CD4-positive, alpha-beta T cell treated with Interleukin-1 beta for 1 hour (primary cell): ENCODE data around the gene RANBP17.
"Not testable (repeated sequence)": the region's sequence is repeated elsewhere in the genome, so short reads cannot be mapped to it uniquely, and the experiment has no call there.

Experiments
- DNase-seq, 2 donors: peaks; one replicate each; pipeline ENCODE4 v3.0.0-alpha.2; 2020 to 2022

RANBP17 gene

DNA sequence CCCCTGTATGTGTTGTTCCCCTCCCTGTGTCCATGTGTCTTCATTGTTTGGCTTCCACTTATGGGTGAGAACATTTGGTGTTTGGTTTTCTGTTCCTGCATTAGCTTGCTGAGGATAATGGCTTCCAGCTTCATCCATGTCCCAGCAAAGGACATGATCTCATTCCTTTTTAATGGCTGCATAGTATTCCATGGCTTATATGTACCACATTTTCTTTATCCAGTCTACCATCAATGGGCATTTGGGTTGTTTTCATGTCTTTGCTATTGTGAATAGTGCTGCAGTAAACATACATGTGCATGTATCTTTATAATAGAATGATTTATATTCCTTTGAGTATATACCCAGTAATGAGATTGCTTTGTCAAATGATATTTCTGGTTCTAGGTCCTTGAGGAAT, 8.6 kb downstream of the RANBP17 start:
- not testable (repeated sequence) for DNase-seq

DNA sequence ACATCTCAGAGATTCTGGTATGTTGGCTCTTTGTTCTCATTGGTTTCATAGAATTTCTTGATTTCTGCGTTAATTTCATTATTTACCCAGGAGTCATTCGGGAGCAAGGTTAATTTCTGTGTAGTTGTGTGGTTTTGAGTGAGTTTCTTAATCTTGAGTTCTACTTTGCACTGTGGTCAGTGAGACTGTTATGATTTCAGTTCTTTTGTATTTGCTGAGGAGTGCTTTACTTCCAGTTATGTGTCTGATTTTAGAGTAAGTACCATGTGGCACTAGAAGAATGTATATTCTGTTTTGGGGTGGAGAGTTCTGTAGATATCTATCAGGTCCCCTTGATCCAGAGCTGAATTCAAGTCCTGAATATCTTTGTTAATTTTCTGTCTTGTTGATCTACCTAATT, 12.2 kb downstream of the RANBP17 start:
- no peak for DNase-seq

DNA sequence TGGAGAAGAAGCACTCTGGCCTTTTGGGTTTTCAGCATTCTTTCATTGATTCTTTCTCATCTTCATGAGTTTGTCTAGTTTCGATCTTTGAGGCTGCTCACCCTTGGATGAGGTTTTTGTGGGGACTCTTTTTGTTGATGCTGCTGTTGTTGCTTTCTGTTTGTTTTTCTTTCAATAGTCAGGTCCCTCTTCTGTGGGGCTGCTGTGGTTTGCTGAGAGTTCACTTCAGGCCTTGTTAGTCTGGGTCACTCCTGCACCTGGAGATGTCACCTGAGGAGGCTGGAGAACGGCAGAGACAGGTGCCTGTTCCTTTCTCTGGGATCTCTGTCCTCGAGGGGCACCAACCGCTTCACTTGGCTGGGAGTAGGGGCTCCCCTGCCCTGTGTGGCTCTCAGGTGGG, 14.0 kb downstream of the RANBP17 start:
- DNase-seq = no peak

DNA sequence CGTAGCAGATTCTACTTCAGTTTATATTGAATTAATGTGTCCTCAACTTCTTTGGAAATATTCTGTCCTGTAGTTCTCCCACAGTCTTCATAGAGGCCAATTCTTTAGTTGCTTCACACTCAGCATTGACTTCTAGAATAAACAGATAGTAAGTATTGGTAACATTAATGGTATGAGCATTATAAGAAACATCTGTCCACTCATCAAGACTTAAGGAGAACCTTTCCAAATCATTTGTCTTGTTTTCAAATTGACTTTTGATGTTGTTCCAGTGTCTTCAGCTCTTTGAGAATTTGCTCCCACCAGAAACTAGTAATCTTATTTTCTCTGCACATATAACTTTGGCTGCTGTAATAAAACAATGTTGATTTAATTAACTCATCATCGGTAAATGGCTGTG, 18.3 kb downstream of the RANBP17 start:
- DNase-seq = no peak

DNA sequence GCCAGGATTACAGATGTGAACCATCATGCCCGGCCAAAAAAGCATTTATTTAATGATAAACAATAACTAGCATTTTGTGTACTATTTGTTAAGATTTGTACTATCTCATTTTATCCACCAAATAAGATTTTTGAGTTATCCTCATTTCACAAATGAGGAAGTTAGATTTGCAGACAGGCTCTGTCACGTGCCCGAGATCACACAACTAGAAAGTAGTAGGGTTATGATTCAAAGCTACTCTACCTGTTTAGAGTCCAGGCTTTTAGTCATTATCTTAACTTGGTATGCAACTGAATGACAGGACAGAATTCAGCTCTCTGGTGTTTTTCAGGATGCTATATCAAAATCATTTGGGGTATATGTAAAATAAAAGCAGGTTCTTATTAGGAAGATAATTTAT, 20.5 kb downstream of the RANBP17 start:
- DNase-seq = no peak

DNA sequence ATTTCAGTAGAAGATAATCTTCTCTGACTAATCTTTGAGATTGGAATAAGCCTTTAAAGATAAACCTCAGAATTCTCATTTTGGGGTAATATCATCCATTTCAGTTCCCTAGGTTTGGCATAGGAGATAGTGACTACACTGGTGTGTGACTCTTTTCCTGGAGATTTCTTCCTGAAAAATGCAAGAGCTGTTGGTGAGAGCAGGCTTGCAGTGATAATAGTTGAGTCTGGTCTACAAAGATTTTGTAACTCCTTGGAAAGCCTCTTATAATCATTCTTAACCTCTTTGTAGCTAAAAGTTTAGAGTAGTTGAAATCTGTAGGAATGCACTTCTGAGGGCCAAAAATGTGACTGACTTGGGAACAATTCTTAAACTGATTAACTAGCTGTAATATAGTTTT, 23.4 kb downstream of the RANBP17 start:
- no peak for DNase-seq

DNA sequence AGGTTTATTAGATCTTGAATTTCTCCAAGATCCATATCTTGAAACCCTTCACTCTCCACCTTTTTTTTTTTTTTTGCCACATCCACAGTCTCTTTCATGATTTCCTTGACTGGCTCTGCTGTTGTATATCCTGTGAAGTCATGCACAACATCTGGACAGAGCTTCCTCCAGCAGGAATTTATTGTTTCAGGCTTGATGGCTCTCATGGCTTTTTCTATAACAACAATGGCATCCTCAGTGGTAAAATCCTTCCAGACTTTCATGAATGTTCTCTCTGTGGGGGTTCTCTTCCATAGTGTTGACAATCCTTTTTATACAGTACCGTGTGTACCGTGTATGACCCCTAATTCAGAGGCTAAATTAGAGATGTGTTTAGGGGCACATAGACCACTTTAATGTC, 24.0 kb downstream of the RANBP17 start:
- DNase-seq = no peak

DNA sequence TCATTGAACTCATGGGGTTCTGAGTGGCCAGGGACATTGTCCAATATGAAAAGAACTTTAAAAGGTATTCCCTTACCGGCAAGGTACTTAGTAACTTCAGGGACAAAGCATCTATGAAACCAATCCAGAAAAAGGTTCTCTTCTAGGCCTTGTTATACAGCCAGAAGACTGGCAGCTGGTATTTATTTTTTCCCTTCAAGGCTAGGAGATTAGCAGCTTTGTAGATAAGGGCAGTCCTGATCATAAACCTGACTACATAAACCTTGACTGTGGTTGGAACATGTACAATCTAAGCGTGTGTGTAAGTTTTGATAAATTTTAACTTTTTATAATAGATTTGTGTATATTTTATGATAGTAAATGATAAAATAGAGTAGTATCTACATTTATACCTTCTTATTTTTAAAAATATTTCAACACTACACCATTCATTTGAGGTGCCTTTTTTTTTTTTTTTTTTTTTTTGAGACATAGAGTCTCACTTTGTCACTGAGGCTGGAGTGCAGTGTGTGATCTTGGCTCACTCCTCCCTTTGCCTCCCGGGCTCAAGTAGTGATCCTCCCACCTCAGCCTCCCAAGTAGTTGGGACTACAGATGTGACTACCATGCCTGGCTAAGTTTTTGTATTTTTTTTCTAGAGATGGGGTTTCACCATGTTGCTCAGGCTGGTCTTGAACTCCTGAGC, 24.5 kb downstream of the RANBP17 start:
- DNase-seq = no peak

DNA sequence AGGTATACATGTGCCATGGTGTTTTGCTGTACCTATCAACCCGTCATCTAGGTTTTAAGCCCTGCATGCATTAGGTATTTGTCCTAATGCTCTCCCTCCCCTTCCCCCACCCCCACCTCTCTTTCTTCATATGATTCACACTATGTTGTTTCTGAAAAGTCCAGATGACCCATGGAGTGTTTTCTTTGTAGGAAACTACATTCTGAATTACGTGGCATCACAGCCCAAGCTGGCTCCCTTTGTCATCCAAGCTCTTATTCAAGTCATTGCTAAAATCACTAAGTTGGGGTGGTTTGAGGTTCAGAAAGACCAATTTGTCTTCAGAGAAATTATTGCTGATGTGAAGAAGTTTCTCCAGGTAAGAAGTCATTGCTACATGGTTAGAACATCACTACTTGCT, 30.4 kb downstream of the RANBP17 start:
- DNase-seq = no peak

DNA sequence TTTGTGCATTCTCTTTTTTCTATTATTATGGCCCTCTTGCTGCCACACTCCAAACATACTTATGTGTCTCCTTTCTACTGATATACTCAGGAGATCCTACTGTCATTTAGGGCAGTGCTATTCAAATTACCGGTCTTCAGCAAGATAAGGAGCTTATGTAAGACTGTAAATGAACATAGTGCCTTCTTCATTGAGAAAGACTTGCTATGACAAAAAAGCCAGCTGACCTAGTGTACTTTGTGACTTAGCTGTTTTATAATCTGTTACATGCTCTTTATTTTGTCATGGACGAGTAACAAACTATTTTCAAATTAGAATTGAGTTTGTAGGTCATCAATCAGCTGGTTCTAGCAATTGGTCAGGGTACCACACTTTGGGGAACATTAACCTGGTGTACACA, 32.8 kb downstream of the RANBP17 start:
- no peak for DNase-seq

DNA sequence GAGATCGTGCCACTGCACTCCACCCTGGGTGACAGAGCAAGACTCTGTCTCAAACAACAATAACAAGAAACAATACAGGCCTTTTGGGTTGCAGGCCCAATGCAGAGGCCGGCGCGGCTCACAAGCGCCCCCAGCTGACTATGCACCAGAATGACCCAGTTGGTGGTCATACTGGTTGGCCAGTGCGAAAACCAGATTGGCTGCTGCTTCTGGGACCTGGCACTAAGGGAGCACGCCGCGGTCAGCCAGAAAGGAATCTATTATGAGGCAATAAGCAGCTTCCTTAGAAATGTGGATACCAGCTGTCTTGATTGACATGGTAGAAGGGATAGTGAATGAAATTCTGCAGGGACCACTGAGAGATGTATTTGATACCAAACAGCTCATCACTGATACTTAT, 35.0 kb downstream of the RANBP17 start:
- DNase-seq = no peak

DNA sequence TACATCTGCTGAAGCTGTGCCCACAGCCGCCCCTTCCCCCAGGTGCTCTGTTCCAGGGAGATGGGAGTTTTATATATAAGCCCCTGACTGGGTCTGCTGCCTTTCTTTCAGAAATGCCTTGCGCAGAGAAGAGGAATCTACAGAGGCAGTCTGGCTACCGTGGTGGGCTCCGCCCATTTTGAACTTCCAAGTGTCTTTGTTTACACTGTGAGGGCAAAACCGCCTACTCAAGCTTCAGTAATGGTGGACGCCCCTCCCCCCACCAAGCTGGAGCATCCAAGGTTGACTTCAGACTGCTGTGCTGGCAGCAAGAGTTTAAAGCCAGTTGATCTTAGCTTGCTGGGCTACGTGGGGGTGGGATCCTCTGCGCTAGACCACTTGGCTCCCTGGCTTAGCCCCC, 41.3 kb downstream of the RANBP17 start:
- no peak for DNase-seq

DNA sequence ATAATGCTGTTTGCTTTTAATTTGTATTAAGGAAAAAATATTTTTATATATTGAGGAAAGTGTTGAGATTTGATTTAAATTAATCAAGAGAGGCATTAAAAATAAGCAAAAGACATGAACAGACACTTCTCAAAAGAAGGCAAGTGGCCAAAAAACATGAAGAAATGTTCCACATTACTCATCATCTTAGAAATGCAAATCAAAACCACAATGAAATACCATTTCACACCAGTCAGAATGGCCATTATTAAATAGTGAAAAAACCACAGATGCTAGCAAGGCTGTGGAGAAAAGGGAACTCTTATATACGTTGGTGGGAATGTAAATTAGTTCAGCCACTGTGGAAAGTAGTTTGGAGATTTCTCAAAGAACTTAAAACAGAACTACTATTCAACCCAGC, 45.9 kb downstream of the RANBP17 start:
- no peak for DNase-seq

DNA sequence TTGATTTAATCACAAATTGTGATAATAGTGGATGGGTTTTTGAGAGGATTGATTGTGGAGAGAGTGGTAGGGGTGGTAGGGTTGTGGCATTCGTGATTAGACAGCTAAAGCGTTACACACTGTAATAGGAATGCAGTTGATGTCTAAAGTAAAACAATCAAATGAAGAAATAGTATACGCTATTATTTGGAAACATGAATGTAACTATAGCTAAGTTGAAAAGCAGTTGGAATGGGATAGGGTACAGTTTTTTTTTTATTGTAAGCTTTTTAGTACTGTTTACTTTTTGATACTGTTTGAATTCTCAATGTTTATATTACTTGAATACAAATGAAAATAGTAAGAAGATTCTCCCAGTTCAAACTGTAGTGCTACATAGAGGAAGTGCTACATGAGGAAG, 51.8 kb downstream of the RANBP17 start:
- DNase-seq = no peak

DNA sequence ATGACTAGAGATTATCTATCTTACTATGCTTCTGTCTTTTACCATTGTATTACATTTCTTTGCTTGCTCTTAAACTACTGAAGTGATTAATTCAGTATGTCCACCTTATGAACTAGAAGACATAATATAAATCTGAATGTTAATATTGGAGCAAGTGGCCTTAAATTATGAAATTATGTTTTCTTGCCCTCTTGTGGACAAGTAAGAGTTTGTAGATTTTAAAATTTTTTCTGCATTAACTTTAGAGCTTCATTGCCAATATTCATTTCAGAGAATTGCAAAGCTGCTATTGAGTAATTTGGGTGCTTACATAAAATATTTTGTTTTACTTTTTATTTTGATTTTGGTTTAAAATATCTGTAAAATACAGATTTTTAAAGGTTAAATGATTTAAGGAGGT, 55.3 kb downstream of the RANBP17 start:
- no peak for DNase-seq

DNA sequence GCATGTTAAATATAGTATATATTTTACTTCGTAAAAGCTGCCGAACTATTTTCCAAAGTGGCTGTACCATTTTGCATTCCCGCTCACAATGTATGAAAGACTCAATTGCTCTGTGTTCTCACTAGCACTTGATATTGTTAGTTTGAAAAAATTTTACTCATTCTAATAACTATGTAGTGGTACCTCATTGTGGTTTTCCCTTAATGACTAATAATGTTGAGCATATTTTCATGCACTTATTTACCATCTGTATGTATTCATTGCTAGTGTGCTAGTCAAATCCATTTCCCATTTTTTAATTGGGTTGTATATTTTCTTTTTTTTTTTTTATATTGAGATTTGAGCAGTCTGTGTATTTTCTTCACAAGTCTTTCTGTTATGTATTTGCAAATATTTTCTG, 58.4 kb downstream of the RANBP17 start:
- DNase-seq = no peak

DNA sequence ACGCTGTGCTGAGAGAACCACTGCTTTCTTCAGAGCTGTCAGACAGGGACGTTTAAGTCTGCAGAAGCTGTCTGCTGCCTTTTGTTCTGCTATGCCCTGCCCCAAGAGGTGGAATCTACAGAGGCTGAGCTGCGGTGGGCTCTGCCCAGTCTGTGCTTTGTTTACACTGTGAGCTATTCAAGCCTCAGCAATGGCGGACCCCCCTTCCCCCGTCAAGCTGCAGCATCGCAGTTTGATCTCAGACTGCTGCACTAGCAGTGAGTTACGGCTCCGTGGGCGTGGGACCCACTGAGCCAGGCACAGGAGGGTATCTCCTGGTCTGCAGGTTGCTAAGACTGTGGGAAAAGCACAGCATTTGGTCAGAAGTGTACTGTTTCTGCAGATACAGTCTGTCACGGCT, 60.5 kb downstream of the RANBP17 start:
- DNase-seq = not testable (repeated sequence)

DNA sequence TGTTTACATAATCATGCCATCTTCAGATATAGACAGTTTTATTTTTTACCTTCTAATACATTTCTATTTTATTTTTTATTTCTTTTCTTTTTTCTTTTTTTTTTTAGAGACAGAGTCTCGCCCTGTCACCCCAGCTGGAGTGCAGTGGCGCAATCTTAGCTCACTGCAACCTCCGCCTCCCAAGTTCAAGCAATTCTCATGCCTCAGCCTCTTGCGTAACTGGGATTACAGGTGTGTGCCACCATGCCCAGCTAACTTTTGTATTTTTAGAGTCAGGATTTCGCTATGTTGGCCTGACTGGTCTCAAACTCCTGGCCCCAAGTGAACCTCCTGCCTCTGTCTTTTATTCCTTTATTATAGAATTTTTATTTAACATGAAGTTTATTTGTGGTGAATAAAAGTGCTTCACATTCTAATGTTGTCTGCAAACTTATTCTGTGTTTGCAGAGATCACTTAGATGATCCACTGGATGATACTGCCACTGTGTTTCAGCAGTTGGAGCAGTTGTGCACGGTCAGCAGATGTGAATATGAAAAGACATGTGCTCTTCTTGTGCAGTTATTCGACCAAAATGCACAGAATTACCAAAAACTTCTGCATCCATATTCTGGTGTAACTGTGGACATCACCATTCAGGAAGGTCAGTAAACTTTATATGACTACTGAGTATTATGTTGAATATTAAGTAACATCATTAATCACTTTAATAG, 62.2 kb downstream of the RANBP17 start:
- DNase-seq = no peak

DNA sequence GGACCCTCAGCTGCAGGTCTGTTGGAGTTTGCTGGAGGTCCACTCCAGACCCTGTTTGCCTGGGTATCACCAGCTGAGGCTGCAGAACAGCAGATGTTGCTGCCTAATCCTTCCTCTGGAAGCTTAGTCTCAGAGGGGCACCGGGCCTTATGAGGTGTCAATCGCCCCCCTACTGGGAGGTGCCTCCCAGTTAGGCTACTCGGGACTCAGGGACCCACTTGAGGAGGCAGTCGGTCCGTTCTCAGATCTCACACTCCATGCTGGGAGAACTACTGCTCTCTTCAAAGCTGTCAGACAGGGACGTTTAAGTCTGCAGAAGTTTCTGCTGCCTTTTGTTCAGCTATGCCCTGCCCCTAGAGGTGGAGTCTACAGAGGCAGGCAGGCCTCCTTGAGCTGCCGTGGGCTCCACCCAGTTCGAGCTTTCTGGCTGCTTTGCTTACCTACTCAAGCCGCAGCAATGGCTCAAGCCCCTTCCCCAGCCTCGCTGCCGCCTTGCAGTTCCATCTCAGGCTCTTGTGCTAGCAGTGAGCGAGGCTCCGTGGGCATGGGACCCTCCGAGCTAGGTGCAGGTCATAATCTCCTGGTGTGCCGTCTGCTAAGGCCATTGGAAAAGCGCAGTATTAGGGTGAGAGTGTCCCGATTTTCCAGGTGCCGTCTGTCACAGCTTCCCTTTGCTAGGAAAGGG, 73.9 kb downstream of the RANBP17 start:
- DNase-seq = not testable (repeated sequence)

DNA sequence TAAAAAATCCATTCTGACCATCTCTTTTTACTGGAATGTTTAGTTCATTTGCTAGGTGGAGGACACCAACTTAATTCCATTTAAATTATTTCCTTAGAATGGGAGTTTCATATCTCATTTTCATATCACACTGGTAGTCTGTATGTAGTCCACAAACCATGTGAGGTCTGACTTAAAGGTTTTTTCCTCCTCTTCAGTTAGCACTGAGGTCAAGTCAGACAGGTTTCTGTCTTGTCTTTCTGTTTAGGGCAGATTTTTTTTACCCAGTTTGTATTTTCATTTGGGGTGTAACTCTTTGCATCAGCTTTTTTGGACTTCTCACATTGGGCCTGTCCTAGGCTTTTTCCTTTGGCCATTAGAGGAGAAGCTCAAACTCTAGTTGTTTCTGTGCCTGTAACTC, 75.3 kb downstream of the RANBP17 start:
- no peak for DNase-seq

DNA sequence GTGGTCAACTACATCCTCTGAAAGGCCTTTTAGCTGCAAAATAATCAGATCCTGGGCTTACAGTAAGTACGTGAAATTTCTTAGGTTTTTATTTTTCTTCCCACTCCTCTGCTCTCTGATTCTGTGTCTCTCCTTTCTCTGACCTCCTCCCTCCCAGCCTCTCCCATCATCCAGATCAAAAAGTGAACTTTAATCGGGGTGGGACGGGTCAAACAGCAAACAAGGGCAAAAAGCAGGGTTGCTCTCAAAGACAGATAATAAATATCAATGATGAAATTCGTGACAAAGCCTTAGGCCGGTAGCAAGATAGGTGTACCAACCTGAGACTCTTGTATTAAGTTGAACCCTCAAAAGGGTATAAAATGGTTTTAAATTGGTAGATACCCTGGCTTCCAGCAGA, 76.1 kb downstream of the RANBP17 start:
- DNase-seq = no peak

DNA sequence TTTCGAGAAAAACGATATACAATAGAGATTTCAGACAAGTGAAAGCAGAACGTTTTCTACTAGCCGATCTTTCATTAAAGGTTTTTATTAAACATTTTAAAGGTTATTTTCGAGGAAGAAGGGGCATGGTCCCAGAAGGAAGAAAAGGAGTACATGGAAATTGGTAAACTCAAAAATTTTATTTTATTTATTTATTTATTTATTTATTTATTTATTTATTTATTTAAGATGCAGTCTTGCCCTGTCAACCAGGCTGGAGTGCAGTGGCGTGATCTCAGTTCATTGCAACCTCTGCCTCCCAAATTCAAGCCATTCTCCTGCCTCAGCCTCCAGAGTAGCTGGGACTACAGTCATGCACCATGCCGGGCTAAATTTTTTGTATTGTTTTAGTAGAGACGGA, 77.4 kb downstream of the RANBP17 start:
- no peak for DNase-seq

DNA sequence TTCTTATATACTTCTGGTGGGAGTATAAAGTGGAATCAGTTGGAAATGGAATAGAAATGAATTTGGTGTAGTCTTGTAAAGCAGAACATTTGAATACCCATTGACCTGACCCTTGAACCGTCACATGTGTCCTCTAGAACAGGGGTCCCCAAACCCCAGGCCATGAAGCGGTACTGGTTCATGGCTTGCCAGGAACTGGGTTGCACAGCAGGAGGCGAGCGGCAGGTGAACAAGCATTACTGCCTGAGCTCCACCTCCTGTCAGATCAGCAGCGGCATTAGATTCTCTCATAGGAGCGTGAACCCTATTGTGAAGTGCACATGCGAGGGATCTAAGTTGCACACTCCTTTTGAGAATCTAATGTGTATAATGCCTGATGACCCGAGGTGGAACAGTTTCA, 80.0 kb downstream of the RANBP17 start:
- no peak for DNase-seq

DNA sequence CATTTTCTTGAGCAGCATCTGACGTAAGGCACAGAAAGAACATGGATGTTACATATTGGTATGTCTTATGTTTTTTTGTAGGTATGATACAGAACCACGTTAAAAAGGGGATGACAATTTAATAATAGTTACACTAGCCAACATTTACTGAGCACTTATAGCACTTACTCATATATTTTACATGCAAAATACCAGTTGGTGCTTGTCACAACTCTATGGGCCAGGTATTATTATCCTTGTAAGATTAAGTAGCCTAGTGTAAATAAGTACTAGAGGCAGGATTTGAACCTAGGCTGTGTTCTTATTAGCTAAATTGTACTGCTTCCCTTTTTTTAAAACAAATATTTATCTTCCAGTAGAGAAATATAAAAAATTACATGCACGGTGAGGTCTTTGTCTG, 83.5 kb downstream of the RANBP17 start:
- DNase-seq = no peak
